Activated CD4-positive, alpha-beta T cell treated with anti-CD3 and anti-CD28 coated beads, Interleukin-2, amount 50 U/mL, for 1 hour (primary cell): ENCODE data around the gene CHAD.
"Not testable (repeated sequence)": the region's sequence is repeated elsewhere in the genome, so short reads cannot be mapped to it uniquely, and the experiment has no call there.

Experiments
- DNase-seq: peaks from one replicate; pipeline ENCODE4 v3.0.0-alpha.2; 2020

Gene CHAD

DNA sequence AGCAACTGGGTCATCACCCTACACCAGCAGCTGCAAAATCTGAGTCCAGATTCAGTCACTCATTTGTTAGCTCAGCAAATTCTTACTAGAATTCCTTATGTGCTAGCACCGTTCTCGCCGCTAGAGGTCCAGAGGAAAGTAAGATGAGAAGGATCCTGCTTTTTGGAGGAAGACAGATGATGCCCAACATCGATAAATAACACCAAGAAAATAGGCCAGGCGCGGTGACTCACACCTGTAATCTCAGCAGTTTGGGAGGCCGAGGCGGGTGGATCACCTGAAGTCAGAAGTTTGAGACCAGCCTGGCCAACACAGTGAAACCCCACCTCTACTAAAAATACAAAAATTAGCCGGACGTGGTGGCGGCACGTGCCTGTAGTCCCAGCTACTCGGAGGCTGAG lies 4.1 kb upstream of the CHAD start:
- DNase-seq: not testable (repeated sequence)

DNA sequence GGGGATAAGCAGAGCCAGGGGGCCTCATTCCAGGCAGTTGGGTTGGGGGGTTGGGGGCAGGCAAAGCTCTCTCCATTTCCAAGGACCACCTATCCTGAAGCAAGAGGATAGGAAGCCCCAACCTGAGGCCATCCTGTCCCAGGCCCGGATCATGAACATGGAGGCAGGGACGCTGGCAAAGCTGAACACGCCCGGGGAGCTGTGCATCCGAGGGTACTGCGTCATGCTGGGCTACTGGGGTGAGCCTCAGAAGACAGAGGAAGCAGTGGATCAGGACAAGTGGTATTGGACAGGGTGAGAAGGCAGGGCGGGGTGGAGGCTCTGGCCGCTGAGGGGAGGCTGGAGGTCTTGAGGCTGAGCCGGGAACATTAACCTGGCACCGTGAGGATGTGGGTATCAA lies 3.6 kb upstream of the CHAD start:
- no peak for DNase-seq

GRCh38 chr17:50471009-50471905 lies 2.6 kb upstream of the CHAD start:
- no peak for DNase-seq

GRCh38 chr17:50470426-50470825 lies 1.7 kb upstream of the CHAD start:
- DNase-seq: no peak

DNA sequence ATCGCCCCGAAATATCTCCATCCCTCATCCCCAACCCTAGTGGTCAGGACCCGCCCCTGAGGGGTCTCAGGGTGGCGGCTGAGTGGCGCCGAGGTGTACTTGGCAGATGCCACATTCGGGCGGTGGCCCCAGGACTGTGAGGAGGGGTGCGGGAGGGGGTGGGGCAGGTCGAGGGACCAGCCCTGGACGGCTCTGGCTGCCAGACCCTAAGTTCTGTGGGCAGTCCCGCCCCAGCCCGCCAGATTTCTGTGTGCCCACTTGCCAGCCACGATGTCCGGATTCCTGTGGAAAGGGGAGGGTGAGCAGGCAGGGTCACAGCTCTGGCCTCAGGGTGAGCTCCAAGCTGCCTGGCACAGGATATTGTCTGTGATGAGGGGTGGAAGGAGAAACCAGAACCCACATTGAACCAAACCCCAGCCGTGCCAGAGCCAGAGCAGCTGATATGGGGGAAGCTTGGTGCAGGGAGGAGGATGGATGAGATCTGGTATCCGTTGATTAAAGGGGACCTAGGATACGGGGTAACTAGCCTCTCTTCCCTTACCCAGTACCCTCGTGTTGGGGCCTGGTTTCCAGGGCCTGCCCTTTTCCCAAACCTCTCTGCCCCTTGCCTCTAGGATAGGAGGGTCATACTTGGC lies 1.1 kb upstream of the CHAD start:
- DNase-seq: no peak

DNA sequence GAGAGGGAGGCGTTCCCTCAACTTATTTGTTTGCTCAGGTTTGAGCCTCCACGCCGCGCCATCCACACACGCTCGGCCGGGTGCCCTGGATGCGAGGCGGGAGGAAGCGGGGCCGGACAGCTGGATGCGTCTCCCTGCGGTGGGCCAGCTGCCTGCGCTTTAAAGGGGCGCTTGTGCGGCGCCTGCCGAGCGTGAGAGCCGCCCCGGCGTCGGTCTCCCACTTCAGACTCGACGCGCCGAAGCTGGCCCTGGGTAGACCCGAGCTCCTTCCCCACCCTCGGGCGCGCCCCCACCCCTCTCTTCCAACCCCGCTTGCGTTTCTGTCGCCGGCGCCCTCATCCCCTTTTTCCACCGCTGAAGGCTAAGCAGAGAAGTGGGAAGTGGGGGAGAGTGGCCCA lies 527 bp upstream of the CHAD start:
- DNase-seq: no peak

- no peak for DNase-seq
Measured at GRCh38 chr17:50467855-50468303, 801 bp downstream of the CHAD start.

DNA sequence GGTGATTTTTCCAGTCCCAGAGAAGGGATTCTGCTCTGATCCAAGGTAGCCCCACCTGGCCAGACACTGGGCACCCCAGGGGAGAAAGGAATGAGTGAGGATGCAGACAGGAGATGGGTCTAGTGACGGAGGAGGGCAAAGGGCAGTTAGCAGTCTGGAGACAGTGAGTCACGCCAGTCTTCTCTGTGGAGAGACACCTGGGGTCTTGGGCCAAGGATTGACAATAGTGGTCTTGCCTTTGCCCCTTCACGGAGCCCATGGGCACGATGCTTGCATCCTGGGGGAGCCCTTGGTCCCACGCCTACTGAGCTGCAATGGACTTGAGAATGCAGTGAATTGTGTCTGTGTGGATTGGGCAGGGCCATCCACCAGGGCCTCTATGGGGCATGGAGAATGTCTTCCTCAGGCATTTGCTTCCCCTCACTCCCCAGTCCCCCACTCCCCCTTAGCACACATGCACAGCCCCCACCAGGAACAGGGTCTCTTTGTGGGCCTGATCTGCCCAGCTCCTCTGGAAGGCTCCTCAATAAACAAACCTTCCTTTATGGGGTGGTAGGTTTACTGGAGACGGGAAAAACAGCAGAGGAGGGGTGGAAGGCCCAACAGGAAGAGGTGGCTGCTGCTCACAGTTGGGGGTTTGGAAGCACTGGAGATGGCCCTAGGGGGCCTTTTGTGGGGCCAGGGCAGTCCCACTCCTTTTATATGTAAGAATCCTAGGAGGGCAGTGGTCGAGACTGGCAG lies 1.4 kb downstream of the CHAD start:
- DNase-seq: no peak

DNA sequence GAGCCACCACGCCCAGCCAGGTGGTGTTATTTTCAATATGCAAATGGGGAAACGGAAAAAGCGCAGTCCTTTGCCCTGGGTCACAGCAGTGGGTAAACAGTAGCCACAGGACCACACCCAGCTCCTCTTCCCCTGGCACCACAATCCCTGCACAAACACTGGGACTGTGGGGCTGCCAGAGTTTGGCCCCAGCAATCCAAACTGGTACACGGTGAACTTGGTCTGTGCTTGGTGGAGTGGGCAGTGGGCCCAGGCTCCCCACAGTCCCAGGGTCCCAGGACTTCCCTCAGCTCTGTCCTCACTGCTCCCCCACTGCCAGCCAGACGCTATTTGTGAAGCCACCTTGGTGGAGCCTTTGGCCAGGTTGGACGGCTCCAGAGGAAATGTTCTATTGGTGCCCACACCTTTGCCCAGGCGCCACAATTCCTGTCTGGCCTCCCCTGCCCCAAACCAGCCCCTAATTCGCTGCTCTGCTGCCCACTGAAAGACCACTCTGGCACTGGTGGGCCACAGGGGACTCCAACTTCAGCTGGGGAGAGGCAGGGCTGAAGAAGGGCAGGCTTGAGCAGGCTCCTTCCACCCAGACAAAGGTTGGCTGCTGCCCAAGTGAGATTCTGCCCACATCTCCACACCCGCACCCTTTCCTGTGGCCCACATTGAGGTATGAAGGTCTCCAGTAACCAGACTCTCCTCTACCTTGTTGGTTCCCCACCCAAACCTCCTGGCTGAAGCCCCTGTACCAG lies 2.1 kb downstream of the CHAD start:
- no peak for DNase-seq

DNA sequence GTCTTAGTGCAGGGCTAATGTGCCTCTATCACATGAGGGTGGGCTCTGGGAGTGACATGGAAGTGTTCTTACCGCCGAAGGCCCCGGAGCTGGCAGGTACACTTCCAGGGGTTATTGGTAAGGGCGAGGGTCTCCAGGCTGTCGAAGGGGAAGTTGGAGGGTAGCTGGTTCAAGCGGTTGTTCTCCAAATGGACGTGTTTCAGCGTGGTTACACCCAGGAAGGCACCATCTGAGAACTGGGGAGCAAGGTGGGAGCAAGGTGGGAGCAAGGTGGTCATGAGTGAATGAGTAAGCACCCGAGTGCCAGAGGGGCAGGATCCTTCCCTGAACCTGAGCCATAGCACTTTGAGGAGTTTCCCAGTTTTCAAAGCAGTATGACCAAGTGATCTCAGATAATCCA lies 3.0 kb downstream of the CHAD start:
- DNase-seq: no peak

- DNase-seq: no peak
Measured at GRCh38 chr17:50465171-50465570, 3.5 kb downstream of the CHAD start.

- DNase-seq: no peak
Measured at GRCh38 chr17:50464736-50465135, 3.9 kb downstream of the CHAD start.

GRCh38 chr17:50464121-50464520 lies 4.6 kb downstream of the CHAD start:
- no peak for DNase-seq

DNA sequence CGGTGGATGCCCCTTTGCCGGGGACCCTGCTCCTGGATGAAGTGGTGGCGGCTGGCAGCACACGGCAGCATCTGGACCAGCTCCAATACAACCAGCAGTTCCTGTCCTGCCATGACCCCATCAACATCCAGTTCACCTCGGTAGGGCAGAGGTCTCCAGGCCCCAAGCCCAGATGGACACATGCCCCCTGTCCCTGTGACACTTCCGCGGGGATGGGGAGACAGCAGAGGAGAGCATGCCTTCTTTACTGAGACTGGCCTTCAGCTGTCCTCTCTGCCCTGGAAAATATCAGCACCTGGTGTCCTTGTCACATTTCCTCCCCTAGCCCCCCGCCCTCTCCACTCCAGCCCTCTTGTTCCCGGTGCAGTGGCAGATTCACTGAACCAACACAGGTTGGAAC lies 6.2 kb downstream of the CHAD start:
- DNase-seq: no peak

DNA sequence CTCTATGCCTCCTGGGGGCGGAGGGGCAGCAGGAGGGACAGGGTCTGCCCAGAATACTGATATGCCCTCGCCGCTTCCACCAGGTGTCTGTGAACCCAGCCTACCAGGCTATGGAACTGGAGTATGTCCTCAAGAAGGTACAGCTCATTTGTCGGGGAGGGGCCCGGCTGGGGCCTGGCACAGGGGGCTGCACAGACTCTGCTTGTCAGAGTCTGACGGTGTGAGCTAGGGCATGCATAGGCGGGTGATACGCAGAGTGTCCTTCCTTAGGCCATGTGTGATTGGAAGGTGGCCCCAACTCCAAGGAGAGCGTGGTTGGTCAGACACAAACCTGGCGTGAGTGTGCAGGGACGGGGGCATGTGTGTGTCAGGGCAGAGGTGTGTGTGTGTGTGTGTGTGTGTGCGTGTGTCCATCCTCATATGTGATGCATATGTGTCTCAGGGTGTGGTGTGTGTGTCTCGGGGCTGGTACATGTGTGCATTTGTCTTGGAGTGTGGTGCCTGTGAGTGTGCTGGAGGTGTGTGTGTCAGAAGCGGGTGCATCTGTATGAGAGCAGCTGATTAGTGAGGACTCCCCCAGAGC lies 7.0 kb downstream of the CHAD start:
- no peak for DNase-seq

DNA sequence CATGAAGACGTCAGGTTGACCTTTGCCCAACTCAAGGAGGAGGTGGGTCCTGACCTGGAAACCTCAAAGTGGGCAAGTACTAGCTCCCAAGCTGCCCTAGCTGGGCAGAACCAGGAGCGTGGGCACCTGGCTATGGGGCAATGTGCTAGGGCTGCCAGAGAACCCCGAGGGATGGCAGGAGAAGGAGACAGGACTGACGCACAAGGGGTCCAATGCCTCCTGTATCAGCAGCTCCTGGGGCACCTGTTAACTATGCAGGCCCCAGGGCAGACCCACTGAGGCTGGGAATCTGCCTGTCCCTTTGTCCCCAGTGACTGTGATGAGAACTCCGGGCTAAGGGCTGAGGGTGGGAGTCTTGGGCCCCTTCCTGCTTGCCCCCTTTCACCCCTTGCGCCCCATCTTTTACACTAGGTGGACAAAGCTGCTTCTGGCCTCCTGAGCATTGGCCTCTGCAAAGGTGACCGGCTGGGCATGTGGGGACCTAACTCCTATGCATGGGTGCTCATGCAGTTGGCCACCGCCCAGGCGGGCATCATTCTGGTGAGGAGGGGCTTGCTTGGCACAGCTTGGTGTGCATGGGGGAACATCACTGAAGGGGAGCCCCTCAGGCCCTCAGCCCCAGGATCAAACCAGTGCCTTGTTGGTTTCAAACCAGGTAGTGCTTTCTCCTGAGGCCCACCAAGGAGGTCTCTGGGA lies 7.7 kb downstream of the CHAD start:
- no peak for DNase-seq

- no peak for DNase-seq
Measured at GRCh38 chr17:50459756-50460155, 8.9 kb downstream of the CHAD start.

GRCh38 chr17:50458701-50459676 lies 9.7 kb downstream of the CHAD start:
- DNase-seq: no peak

GRCh38 chr17:50458270-50458669 lies 10.4 kb downstream of the CHAD start:
- DNase-seq: no peak

- DNase-seq: no peak
Measured at GRCh38 chr17:50457621-50458020, 11.1 kb downstream of the CHAD start.

GRCh38 chr17:50453901-50454300 lies 14.8 kb downstream of the CHAD start:
- no peak for DNase-seq
